ENCODE measurements around the gene ZNF318. TPM values are rescaled to one million over a fixed set of nuclear protein-coding genes. Genes with fewer than 3 reads are reported as not detected.

ZNF318 gene
- total RNA-seq, 1 experiment from 2014 or later, result 24.3 TPM

DNA sequence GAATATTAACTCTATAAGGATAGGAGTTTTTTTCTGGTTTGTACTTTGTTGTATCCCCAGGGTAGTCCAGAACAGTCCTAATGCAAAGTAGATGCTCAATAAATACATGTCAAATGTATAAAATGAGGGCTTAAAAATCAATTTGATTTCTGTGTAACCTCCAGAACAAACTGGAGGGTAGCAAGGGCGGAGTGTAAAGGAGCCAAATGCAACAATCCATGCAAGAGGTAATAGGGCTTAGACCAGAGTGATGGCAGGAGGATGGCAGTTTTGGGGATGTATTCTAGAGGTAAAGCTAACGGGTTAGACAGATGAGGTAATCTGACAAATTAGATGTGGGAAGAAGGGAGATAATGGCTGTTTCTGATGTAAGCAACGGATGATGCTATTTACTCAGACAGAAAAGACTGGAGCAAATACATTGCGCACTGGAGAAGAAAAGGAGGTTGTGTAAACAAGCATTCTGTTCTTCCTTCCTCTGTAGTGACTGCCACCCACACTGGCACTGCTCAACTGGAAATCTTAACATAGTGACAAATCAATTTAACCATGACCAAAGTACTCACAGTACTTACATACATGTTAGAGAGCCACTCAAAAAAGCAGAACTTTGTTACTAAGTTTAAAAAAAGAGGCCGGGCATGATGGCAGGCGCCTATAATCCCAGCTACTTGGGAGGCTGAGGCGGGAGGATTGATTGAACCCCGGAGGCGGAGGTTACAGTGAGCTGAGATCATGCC, 2.0 kb downstream of the ZNF318 start (continued):
- TF ChIP-seq, protein P1, sequence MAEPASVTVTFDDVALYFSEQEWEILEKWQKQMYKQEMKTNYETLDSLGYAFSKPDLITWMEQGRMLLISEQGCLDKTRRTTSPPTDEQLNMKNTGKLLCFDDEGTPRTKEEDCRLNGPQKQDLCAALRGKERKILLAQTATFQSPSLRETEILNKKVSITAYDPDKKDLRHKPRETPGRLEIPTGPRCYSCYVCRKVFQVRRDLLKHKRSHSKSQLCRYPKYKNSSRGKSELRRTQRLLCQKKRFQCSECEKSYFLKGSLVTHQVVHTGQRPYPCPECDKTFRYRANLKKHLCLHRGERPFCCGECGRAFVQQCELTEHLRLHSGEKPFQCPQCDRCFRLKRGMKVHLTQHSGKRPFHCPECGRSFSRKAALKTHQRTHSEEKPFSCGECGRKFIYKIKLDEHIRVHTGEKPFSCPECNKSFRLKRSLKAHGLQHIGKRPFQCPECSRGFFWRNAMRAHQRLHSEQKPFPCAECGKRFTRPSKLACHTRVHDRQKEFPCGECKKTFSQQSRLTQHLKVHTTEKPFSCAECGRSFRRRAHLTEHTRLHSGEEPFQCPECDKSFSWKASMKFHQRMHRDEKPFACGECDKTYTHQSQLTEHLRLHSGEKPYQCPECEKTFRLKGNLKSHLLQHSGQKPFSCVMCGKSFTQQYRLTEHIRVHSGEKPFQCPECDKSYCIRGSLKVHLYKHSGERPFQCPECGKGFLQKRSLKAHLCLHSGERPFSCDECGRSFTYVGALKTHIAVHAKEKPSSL (CRISPR knock-in tag; conservative IDR thresholded peaks at IDR 0.05), result no peak
- TF ChIP-seq, protein P2, sequence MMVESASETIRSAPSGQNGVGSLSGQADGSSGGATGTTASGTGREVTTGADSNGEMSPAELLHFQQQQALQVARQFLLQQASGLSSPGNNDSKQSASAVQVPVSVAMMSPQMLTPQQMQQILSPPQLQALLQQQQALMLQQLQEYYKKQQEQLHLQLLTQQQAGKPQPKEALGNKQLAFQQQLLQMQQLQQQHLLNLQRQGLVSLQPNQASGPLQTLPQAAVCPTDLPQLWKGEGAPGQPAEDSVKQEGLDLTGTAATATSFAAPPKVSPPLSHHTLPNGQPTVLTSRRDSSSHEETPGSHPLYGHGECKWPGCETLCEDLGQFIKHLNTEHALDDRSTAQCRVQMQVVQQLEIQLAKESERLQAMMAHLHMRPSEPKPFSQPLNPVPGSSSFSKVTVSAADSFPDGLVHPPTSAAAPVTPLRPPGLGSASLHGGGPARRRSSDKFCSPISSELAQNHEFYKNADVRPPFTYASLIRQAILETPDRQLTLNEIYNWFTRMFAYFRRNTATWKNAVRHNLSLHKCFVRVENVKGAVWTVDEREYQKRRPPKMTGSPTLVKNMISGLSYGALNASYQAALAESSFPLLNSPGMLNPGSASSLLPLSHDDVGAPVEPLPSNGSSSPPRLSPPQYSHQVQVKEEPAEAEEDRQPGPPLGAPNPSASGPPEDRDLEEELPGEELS (CRISPR knock-in tag; IDR thresholded peaks at IDR 0.05), result no peak
- TF ChIP-seq, protein P3, sequence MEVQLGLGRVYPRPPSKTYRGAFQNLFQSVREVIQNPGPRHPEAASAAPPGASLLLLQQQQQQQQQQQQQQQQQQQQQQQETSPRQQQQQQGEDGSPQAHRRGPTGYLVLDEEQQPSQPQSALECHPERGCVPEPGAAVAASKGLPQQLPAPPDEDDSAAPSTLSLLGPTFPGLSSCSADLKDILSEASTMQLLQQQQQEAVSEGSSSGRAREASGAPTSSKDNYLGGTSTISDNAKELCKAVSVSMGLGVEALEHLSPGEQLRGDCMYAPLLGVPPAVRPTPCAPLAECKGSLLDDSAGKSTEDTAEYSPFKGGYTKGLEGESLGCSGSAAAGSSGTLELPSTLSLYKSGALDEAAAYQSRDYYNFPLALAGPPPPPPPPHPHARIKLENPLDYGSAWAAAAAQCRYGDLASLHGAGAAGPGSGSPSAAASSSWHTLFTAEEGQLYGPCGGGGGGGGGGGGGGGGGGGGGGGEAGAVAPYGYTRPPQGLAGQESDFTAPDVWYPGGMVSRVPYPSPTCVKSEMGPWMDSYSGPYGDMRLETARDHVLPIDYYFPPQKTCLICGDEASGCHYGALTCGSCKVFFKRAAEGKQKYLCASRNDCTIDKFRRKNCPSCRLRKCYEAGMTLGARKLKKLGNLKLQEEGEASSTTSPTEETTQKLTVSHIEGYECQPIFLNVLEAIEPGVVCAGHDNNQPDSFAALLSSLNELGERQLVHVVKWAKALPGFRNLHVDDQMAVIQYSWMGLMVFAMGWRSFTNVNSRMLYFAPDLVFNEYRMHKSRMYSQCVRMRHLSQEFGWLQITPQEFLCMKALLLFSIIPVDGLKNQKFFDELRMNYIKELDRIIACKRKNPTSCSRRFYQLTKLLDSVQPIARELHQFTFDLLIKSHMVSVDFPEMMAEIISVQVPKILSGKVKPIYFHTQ (CRISPR knock-in tag; IDR thresholded peaks at IDR 0.05), result no peak

DNA sequence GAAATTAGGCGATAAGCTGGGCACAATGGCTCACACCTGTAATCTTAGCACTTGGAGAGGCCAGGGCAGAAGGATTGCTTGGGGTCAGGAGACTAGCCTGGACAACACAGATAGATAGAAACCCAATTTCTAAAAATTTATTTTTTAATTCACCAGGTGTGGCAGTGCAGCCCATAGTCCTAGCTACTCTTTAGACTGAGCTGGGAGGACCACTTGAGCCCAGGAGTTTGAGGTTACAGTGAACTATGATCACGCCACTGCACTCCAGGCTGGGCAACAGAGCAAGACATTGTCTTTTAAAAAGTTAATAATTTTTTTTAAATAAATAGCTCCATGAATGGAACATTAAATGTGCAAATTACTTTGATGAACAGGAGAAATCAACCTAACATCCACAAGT, 8.2 kb downstream of the ZNF318 start:
- ATAC-seq, result no peak
- Mint-ChIP-seq H3K4me3 (no peak overlapping the region), H3K36me3 (peaks cover 29% of the 10 kb centered on the region), H3K9me3 (no peaks in the 10 kb centered on the region), H3K4me1 (peaks cover 16% of the 10 kb centered on the region), H3K27ac (no peak overlapping the region), H3K27me3 (ENCODE audit: low read depth) (no peaks in the 10 kb centered on the region)
- ChIA-PET CTCF (interaction anchor here (1.0 to 1.2 kb wide), 3 partner anchors 74 to 132 kb away, joined by 3 to 5 read pairs (median 4); partner anchors contain the start of gene DNPH1), POLR2A (no interaction called here)
- TF ChIP-seq MXD4 (CRISPR knock-in tag; IDR thresholded peaks at IDR 0.05; ENCODE audit: borderline replicate concordance), result no peak
- TF ChIP-seq, protein P4, sequence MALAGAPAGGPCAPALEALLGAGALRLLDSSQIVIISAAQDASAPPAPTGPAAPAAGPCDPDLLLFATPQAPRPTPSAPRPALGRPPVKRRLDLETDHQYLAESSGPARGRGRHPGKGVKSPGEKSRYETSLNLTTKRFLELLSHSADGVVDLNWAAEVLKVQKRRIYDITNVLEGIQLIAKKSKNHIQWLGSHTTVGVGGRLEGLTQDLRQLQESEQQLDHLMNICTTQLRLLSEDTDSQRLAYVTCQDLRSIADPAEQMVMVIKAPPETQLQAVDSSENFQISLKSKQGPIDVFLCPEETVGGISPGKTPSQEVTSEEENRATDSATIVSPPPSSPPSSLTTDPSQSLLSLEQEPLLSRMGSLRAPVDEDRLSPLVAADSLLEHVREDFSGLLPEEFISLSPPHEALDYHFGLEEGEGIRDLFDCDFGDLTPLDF (CRISPR knock-in tag; IDR thresholded peaks at IDR 0.05), result no peak
- no peak for TF ChIP-seq GRHL2 (CRISPR knock-in tag; IDR thresholded peaks at IDR 0.05; ENCODE audit: insufficient replicate concordance, severe bottlenecking)
- TF ChIP-seq, protein P5, sequence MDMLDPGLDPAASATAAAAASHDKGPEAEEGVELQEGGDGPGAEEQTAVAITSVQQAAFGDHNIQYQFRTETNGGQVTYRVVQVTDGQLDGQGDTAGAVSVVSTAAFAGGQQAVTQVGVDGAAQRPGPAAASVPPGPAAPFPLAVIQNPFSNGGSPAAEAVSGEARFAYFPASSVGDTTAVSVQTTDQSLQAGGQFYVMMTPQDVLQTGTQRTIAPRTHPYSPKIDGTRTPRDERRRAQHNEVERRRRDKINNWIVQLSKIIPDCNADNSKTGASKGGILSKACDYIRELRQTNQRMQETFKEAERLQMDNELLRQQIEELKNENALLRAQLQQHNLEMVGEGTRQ (CRISPR knock-in tag; IDR thresholded peaks at IDR 0.05), result no peak
- TF ChIP-seq IRF2 (CRISPR knock-in tag; IDR thresholded peaks at IDR 0.05; ENCODE audit: borderline replicate concordance, low read depth), result no peak
- TF ChIP-seq, protein P6, sequence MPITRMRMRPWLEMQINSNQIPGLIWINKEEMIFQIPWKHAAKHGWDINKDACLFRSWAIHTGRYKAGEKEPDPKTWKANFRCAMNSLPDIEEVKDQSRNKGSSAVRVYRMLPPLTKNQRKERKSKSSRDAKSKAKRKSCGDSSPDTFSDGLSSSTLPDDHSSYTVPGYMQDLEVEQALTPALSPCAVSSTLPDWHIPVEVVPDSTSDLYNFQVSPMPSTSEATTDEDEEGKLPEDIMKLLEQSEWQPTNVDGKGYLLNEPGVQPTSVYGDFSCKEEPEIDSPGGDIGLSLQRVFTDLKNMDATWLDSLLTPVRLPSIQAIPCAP (CRISPR knock-in tag; IDR thresholded peaks at IDR 0.05), result no peak
- TF ChIP-seq, protein P7, sequence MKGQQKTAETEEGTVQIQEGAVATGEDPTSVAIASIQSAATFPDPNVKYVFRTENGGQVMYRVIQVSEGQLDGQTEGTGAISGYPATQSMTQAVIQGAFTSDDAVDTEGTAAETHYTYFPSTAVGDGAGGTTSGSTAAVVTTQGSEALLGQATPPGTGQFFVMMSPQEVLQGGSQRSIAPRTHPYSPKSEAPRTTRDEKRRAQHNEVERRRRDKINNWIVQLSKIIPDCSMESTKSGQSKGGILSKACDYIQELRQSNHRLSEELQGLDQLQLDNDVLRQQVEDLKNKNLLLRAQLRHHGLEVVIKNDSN (CRISPR knock-in tag; IDR thresholded peaks at IDR 0.05), result no peak
- TF ChIP-seq ZNF416 (CRISPR knock-in tag; IDR thresholded peaks at IDR 0.05), result no peak
- TF ChIP-seq ATF1 (CRISPR knock-in tag; IDR thresholded peaks at IDR 0.05), result no peak
- no peak for TF ChIP-seq GABPB1 (CRISPR knock-in tag; IDR thresholded peaks at IDR 0.05)
- no peak for TF ChIP-seq TP53 (CRISPR knock-in tag; IDR thresholded peaks at IDR 0.05)
- no peak for DNase-seq (ENCODE audit: low spot score)

All from WTC11 (cell line).